HEK293T (cell line): ENCODE results near the gene OR10T2.
"Not testable (repeated sequence)": the region's sequence is repeated elsewhere in the genome, so short reads cannot be mapped to it uniquely, and the experiment has no call there.

Experiments
- BHLHE40 ChIP-seq: fragments of 450-650 bp; IDR thresholded peaks from 2 replicates; pipeline ENCODE4 v1.6.1; 2016; ENCODE audit warnings: mild to moderate bottlenecking, moderate library complexity, borderline replicate concordance
- ELF4 ChIP-seq: fragments of 450-650 bp; IDR thresholded peaks from 2 replicates; pipeline ENCODE4 v1.6.1; 2017; ENCODE audit warnings: antibody characterized with exemption
- FOXK2 ChIP-seq: fragments of 450-650 bp; IDR thresholded peaks from 2 replicates; pipeline ENCODE4 v1.6.1; 2016; ENCODE audit warnings: mild to moderate bottlenecking
- FOXM1 ChIP-seq: fragments of 450-650 bp; IDR thresholded peaks from 2 replicates; pipeline ENCODE4 v1.6.1; 2017; ENCODE audit warnings: mild to moderate bottlenecking, borderline replicate concordance
- HDGF ChIP-seq: fragments of 450-650 bp; IDR thresholded peaks from 2 replicates; pipeline ENCODE4 v1.6.1; 2017; ENCODE audit warnings: antibody characterized with exemption, borderline replicate concordance
- NFRKB ChIP-seq: fragments of 450-650 bp; IDR thresholded peaks from 2 replicates; pipeline ENCODE4 v1.6.1; 2016; ENCODE audit warnings: mild to moderate bottlenecking, moderate library complexity
- PKNOX1 ChIP-seq: fragments of 450-650 bp; IDR thresholded peaks from 2 replicates; pipeline ENCODE4 v1.6.1; 2016
- SP1 ChIP-seq: fragments of 450-650 bp; IDR thresholded peaks from 2 replicates; pipeline ENCODE4 v1.6.1; 2017
- SUZ12 ChIP-seq: fragments of 450-650 bp; IDR thresholded peaks from 2 replicates; pipeline ENCODE4 v1.6.1; 2016; ENCODE audit warnings: mild to moderate bottlenecking

GRCh38 chr1:158348946-158349345, 50.3 kb downstream of the OR10T2 start:
- not testable (repeated sequence) for TF ChIP-seq FOXM1, SP1, ELF4, NFRKB, FOXK2, SUZ12, PKNOX1, BHLHE40, HDGF
